HG02884 (cell line): Measurements from ENCODE around the gene PTCH1.

ENCODE experiments used
- ATAC-seq: cut with Tn5 transposase; IDR thresholded peaks from one replicate; pipeline ENCODE4 v1.9.1; 2021; ENCODE audit warnings: mild to moderate bottlenecking, moderate library complexity; ENCODE audit not compliant: unreplicated experiment

PTCH1 gene

DNA sequence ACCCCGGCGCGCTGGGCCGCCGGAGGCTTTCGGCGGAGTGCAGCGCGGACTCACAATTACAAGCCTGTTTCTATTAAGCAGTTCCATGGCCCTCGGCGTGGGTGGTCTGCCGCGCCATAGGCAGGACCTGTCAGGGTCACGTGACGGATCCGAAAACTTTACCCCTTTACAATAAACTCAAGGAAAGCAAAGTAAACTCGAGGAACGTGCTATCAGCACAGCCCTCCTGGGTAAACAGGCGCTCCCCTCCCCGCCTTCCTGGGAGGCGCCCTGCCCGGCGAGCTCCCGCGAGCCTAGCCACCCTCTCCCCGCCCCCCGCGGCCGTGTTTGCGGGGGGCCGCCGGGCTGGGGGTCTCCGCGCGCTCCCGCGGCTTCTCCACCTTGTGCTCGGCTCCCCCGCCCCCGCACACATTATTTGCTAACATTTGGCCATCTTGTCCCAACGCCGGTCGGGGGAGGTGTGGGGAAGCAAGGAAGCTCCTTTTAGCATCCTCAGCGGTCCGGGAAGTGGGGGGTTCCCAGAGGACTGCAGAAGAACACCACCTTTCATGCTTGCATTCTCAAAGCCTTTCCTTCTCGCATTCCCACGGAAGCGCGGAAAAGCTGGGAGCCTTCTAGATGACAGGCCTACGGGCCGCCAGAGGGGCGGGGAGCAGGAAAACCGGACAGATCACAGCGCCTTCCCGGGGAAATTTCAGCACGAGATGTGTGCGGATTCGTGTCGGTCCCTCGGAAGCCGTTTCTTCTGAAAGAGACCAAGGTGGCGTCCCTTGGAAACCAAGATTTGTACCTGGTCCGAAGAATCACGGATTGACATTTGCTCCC, at the start of gene PTCH1:
Gene PTCH1, minus strand, starts transcription at position 238 of the 825 bp plus-strand sequence.
- no peak for ATAC-seq

DNA sequence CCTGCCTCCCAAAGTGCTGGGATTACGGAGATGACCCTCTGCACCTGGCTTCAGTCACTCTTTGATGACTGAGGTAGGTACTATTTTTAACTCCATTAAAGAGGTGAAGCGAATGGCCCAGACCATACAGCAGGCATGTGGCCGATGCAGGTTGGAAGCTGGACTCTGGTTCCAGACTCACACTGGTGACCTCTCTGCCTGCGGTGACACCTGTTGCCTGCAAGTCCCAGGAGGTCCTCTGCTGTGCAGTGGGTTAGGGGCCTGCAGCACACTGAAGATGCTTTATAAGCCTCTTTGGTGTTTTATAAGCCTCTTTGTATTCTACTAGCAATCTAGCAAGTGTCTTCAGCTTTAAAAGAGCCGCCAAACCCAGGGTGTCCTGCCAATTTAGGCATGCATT, 49.2 kb upstream of the PTCH1 start:
- no peak for ATAC-seq

DNA sequence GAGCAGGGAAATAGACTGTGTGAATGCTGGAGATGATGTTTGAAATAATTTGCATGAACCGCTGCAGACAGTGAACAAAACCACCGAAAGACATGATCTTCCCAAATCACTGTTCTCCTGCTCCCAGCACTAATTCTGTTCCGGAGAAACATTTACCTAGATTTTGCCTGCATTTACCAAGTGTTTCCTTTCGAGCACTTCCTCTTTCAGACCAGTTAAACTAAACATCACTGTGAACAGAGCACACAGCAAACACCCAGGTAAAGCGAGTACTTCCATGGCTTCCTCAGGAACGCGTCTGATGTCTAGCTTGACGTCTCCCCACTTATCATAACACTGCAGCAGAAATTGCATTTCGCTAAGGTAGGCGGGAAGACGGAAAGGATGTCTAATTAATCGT, 45.1 kb upstream of the PTCH1 start:
- ATAC-seq = no peak

DNA sequence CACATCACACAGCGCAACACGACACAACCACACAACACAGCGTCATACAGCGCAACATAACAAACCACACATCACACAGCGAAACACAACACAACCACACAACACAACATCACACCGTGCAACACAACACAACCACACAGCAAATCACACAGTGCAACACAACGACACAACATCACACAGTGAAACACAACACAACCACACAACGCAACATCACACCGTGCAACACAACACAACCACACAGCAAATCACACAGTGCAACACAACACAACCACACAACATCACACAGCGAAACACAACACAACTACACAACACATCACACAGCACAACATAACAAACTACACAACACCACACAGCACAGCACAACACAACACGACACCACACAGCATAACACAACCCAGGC, 40.4 kb upstream of the PTCH1 start:
- no peak for ATAC-seq

DNA sequence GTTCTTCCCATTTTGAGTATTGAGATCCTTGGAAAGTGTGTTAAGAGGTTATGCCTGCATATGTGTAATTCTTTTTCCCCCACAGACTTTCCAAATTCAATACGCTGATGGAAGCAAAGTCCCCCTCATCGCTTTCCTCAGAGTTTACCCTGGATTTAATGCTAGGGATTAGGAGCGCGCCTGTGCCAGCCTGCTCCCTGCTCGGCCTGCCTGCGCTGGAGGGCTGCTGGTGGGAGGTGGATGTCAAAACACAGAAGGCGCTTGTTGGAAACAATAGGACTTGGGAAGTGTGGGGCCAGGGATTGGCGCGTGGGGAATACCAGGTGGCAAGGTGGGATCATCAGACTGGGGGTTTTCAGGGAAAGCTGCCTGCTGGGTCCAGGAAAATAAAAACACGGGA, 39.8 kb upstream of the PTCH1 start:
- ATAC-seq = no peak

DNA sequence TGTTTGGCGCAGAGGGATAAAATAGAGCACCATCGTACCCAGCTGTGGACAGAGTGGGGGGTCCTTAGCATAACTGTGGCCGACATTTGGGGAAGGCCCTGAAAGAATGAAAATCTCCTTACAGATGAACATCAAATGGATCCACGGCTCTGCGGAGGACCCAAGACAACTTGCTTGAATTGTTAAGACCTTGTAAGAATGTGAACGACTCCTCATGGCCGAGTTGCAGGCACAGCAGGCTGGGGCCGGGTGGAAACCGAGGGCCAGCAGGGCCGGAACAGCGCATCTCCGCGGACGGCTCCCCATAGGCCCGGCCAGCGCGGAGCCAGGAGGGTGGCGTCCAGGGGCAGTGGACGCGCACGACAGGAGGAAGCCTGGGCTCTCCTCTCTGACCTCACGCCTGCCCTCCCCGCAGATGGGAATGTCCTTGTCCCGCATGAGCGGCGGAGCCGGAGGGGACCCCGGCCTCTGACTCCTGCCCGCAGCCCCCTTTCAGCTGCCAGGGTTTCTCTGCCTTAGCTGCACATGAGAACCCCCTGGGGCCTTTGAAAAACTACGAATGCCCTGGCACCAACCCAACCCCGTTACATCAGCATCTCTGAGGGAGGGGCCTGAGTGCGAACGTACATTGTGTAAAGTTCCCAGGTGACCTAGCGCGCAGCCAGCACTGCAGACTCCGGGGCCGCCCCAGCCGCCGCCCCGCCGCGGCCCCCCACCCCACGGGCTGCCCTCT, 36.2 kb upstream of the PTCH1 start:
- ATAC-seq = no peak

DNA sequence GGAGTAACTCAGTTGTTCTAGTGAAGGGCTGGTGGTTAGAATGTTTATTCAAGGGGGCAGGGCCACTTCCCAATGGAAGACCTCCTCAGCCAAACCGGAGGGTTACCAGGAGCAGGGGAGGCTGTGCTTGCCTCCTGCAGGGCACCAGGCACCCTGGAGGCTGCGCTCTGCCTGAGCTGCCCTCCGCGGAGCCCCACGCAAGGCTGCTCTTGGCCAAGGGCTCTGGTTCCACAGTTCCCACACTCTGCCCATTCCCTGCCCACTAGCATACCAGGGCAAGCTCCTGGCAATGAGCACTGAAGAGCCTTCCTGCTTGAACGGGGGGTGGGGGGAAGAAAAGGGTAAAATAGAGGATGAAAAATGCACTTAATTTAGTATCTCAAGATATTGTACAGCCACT, 35.5 kb upstream of the PTCH1 start:
- ATAC-seq = no peak

DNA sequence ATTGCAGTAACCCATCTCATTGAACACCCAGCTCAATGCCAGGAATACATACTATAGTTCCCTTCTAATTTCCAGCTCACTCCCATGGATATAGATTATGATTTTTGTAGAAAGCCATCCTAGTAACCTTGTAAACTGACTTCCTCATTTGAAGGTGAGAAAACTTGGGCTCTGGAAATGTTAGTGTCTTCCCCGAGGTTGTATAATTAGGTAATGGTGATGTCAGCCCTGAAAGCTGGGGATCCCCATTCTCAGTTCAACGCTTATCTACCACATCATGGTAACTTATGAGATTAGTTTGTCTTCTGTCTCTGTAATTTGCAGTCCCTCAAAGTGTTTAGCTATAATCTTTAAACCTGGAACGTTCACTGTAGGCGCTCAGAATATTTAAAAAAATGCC, 34.6 kb upstream of the PTCH1 start:
- no peak for ATAC-seq

DNA sequence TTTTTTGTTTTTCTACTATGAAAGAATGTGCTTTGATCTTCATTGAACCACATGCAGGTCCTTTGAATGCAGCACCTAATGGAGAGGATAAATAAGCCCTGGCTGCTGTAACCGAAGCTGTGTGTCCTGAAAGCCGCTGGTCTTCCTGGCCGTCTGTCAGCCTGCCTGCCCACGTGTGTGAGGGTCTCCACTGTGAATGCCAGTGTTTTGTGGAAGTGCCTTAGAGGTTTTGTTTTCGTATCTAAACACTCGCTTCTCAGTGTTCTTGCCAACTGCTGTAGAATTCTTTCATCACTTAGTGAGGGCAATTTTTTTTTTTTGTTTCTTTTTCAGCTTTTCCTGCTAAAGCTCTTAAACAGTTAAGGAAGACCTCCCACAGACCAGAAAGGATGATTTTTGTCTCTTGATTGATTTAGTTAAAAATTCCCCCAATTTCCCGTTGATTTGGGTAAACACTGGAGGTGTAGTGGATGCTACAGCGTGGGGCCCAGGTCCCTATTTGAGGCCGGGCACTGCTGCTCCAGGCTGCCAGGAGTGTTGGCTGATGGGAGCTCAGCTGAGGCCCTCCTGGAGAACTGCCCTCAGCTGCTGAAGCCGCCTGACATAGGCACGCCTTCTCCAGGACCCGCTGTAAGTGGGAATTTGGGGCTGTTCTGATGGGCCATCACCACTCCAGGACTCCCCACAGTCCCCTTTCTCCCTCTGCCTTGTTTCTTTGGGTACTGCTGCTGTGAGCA, 29.2 kb upstream of the PTCH1 start:
- no peak for ATAC-seq

DNA sequence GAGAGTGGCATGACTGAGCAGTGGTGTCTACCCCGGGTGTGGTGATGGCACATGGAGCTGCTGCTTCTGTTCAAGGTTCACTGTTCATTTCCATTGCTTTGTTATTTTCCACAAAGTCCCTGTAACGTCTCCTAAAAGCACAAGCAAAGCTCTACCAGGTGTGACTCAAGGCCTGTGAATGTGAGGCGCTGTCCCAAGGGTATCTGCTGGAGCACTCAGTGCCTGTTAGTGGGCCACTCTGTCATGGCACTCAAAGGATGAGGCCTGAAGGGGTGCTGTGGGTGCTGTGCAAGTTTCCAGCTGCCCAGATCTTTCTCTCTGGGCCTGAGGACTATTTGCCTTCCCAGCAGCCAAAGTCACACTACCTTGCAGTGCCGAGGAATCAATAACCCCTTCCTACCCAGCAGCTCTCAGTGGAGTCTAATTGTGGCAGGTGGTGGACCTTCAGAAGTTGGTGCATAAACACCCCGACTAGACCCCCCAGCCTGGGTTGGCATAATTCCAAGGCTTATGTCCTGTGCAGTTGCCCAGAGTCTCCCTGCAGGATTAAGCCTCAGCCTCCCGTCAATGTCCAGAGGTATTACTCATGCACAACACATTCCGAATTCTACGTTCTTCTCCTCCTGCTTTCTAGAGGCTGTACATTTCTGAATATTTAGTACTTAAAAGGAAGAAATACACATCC, 17.4 kb upstream of the PTCH1 start:
- no peak for ATAC-seq

DNA sequence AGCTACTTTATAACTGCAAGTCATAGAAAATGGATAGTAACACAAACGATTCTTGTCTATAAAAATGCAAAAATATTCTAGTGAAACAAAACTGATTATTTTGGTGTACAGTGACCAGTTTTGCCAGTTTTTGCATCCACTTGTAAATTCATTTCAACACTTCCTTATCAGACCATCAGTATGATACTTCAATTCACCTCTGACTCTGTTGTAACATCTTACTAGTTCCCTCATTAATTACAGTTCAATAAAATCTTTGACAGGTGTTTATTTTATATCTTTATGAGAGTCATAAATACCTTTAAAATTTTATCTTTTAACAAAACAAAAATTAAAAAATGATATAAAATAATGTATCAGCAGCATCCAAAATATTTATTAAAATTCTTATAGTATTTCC, 13.1 kb upstream of the PTCH1 start:
- ATAC-seq = no peak

DNA sequence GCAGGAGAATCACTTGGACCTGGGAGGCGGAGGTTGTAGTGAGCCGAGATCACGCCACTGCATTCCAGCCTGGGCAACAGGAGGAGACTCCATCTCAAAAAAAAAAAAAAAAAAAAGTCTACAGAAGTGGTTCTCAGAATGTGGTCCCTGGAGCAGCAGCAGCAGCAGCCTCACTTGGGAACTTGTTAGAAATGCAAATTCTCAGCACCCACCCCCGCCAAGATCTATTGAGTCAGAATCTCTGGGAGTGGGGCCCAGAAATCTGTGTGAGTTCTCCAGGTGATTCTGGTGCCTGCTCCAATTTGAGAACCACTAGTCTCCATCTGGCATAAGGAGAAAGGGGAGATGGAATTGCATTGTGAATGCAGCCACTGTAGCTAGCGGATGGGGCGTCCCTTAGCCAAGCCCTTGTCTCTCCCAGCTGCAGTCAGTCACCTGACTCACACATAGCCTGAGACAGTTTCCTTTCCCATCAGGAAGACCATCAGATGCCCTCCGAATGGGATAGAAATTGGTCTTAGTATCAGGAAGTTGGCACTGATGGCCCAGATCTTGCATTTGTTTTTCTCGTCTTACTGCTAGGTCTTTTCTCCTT, 12.2 kb upstream of the PTCH1 start:
- no peak for ATAC-seq

DNA sequence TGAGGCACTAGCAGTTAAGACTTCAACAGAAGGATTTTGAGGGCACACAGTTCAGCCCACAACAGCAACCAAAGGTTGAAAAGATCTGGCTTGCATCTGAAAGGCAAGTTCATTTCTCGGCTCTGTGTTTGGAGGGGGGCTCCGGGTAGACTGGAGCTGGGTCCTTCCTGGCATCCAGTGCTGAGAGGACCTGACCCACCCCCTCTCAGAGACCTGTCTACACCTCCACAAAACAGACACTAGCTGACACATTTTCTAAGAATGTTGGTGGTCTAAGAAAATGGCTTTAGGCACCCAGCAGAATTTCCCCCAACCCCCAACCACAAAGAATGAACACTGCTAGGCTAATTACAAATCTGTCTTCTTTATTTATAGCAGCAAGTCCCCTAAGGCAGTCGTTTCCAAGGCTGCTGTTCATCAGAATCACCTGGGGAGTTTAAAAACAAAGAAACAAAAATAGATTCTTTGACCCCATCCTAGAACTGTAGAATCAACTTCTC, 6.2 kb upstream of the PTCH1 start:
- no peak for ATAC-seq

DNA sequence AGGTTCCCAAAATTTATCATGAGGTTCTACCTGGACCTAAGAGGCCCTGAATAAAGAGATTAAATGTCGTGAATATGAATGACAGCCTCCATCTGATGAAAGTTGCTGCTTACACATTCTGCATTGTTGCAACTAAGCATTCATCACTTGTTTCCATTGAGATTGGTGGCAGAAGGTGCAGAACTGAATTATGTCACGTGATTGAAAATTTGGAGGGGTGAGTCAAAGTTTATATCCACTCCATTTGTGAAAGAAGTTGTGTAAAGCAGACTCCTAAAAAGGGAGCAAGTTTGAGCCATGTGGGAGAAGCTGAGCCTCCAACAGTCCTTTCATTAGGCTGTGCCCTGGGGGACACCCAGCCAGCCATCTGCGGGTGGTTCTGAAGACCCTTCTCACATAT, 4.9 kb upstream of the PTCH1 start:
- ATAC-seq = no peak

DNA sequence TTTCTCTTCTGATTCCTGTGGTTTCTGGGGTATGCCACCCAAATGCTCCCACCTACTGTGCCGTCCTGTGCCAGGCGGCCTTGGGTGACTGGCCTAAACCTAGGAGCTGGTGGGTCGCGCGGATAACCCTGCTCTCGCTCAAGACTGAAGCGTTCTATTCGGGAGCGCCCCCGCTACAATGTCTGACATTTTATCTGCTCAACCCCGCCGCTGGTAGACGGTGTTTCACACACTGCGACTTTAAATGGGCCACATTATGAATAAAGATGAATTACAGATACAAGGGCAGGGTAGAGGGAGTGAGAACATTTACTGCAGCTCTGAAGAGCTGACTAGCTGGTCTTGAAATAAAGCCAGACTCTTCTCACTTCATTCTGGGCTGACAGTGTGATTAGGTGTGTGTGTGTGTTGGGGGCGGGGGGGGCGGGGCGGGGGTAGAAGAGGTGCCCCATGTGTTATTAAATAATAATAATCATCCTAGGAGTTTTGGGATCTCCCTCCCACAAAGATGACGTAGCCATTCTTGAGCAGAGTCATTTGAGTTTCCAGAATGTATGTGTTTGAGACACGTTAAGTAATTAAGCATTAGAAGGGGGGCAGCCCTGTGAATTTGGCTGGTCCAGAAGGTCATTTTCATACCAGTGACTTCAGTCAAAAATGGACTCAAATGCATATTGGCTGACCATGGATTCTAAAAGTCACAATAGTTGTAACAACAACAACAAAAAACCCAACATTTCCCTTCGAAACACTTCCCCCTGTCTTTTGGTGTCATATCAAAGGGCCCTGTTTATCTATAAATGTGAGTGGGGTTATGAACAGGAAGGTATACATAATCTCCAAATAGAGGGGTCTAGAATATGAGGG, 1.0 kb upstream of the PTCH1 start:
- no peak for ATAC-seq

DNA sequence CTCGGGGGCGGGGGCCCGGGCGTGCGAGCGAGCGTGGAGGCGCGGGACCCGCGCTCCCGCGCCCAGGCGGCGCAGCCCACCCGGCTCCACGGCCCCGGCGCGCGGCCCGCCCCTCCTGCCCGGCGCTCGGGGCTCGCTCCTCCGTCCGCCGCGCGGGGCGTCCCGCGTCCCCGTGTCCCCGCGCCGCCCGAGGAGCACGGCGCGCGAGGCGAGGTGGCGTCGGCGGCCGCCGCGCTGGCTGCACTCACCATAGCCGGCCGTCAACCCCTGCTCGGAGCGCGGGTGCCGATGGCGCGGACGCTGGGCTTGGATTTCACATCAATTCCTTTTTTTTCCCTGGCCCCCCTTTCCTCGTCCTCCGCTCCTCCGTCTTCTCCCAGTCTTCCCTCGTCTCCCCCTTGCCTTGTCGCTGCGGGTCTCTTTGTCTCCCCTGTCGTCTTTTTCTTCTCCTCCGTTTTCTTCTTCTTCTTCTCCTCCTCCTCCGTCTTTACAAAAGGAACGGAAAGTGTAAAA, 494 bp downstream of the PTCH1 start:
- ATAC-seq = no peak

DNA sequence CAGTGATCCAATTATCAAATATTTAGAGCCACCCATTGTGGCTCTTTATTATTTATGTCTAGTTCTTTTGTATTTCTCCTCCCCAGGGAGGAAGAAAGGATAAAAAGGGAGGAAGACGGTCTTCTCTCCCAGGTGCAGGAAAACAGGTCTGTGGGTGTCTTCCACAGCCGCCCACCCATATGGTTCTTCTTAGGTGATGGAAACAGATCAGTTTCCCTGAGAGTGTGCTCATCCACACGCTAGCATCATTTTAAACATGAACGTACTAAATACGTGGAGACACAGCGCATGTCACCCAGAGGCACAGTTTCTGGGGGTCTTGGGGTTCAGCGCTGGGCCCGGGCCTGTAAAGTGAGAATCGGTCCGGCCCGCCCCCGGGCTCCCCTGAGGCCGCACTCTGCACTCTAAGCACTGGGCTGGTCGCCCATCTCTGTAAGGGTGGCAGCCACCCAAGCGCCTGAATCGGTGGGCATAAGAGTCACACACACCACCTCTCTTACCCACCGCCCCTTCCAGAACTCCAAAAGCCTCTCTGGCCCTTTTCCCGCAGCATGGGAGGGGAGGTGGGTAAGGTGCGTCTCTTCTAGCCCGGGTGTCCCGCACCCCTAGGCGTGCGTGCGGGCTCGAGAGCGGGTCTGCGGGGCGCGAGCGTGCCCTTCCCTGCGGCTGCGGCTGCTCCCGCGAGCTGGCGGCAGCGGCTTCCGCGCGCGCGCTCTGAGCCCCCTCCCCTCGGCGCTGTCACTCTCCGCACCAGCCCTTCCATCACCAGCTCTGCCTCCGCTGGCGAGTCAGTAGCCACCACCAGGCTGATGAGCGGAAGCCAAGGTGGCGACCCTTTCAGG, 1.3 kb downstream of the PTCH1 start:
- no peak for ATAC-seq

DNA sequence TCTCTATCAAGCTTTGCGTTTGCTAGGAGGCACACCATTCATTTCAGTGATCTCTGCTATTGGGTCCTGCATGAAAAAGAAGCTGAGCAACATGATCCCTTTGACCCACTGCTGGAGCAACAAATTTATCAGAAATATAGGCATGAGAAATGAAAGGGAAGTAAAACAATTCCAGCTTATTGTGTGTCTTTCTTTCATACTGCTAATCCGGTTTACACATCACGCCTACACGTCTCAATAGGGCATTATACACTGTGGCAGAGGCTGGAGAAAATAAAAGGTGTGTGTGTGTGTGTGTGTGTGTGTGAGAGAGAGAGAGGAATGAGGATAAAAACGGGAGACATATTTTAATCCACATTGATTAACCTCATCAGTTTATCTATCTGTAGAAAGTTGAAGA, 2.4 kb downstream of the PTCH1 start:
- ATAC-seq = no peak

DNA sequence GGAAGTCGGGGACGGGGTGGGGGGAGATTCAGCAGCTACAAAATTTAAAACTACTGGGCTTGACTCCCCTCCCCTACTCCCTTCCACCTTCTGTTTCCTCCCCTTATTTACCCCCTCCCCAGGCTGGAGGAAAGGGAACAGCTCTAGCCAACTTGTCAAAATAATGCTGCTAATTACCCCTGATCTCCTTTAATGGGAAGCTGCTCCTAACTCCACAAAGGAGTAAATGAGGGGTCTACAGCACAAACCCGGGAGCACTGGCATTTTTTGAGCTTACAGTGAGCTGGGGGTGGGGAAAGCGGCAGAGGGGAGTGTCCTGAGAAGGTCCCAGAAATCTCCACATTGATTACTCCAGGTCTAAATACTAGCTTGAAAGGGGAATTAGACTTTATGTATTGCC, 3.1 kb downstream of the PTCH1 start:
- no peak for ATAC-seq
